Neuronal stem cell (in vitro differentiated cells): ENCODE data around the gene CUX1.

ENCODE experiments used
- DNase-seq: peaks from one replicate; pipeline ENCODE4 v3.0.0-alpha.2; 2013; ENCODE audit warnings: low spot score
- H2AFZ ChIP-seq: one replicate; pipeline ENCODE4 v1.6.1; 2013; ENCODE audit warnings: mild to moderate bottlenecking, low read length, inconsistent platforms
- H2AK5ac ChIP-seq: 2 replicates; pipeline ENCODE4 v1.6.1; 2013; ENCODE audit warnings: low read depth, mild to moderate bottlenecking, inconsistent platforms, low read length, moderate library complexity, mixed read lengths
- H2BK120ac ChIP-seq: 2 replicates; pipeline ENCODE4 v1.6.1; 2013; ENCODE audit warnings: low read depth, mild to moderate bottlenecking, inconsistent platforms, low read length, moderate library complexity, mixed read lengths
- H2BK12ac ChIP-seq: one replicate; pipeline ENCODE4 v1.6.1; 2013; ENCODE audit warnings: low read length, inconsistent platforms
- H2BK15ac ChIP-seq: 2 replicates; pipeline ENCODE4 v1.6.1; 2013; ENCODE audit warnings: mild to moderate bottlenecking, low read length, inconsistent platforms, mixed read lengths
- H2BK5ac ChIP-seq: one replicate; pipeline ENCODE4 v1.6.1; 2013; ENCODE audit warnings: inconsistent platforms, mild to moderate bottlenecking, low read length, moderate library complexity
- H3K14ac ChIP-seq: one replicate; pipeline ENCODE4 v1.6.1; 2013; ENCODE audit warnings: low read length, inconsistent platforms
- H3K18ac ChIP-seq: 2 replicates; pipeline ENCODE4 v1.6.1; 2013; ENCODE audit warnings: low read length, inconsistent platforms
- H3K23ac ChIP-seq: 2 replicates; pipeline ENCODE4 v1.6.1; 2013; ENCODE audit warnings: low read depth, mild to moderate bottlenecking, mixed read lengths, low read length, inconsistent platforms; ENCODE audit not compliant: poor library complexity
- H3K27ac ChIP-seq: replicated peaks from 3 replicates; pipeline ENCODE4 v1.5.1; 2013; ENCODE audit warnings: low read length, inconsistent platforms
- H3K27me3 ChIP-seq, 3 experiments: 2 replicates each; pipeline ENCODE4 v1.6.1; 2013; ENCODE audit warnings: low read length in 3 of 3, mild to moderate bottlenecking in 2 of 3, inconsistent platforms in 1 of 3, low read depth in 1 of 3, mixed read lengths in 1 of 3, moderate library complexity in 1 of 3; ENCODE audit not compliant: control insufficient read depth in 3 of 3, insufficient read depth in 3 of 3
- H3K36me3 ChIP-seq, 2 donors: replicated peaks in 1 of 2; 2 replicates each; pipeline ENCODE4 v1.6.1; 2013; ENCODE audit warnings: low read length in 2 of 2; ENCODE audit not compliant: control insufficient read depth in 2 of 2, insufficient read depth in 2 of 2
- H3K4ac ChIP-seq: 2 replicates; pipeline ENCODE4 v1.6.1; 2013; ENCODE audit warnings: inconsistent platforms, mild to moderate bottlenecking, low read length, moderate library complexity
- H3K4me1 ChIP-seq, 2 donors: 1 replicate in 1 of 2; 2 replicates in 1 of 2; pipeline ENCODE4 v1.6.1; 2013; ENCODE audit warnings: low read length in 2 of 2, low read depth in 1 of 2; ENCODE audit not compliant: control insufficient read depth in 2 of 2, insufficient read depth in 1 of 2
- H3K4me2 ChIP-seq: one replicate; pipeline ENCODE4 v1.6.1; 2013; ENCODE audit warnings: mild to moderate bottlenecking, low read length, inconsistent platforms; ENCODE audit not compliant: insufficient read depth, poor library complexity, severe bottlenecking
- H3K4me3 ChIP-seq, 2 donors: 2 replicates each; pipeline ENCODE4 v1.5.1; 2013; ENCODE audit warnings: low read length in 2 of 2, mild to moderate bottlenecking in 2 of 2, inconsistent platforms in 1 of 2, moderate library complexity in 1 of 2
- H3K79me1 ChIP-seq: one replicate; pipeline ENCODE4 v1.6.1; 2013; ENCODE audit warnings: low read depth, mild to moderate bottlenecking, inconsistent platforms, low read length, moderate library complexity
- H3K9ac ChIP-seq: one replicate; pipeline ENCODE4 v1.6.1; 2013; ENCODE audit warnings: mild to moderate bottlenecking, low read depth, low read length, inconsistent platforms; ENCODE audit not compliant: poor library complexity
- H3K9me3 ChIP-seq, 2 donors: replicated peaks in 1 of 2; 2 replicates each; pipeline versions ENCODE3 to v1.6.1; 2013; ENCODE audit warnings: low read length in 2 of 2, mild to moderate bottlenecking in 2 of 2, inconsistent platforms in 1 of 2, low read depth in 1 of 2, mixed read lengths in 1 of 2, moderate library complexity in 1 of 2; ENCODE audit not compliant: control insufficient read depth in 2 of 2, insufficient read depth in 1 of 2
- H4K8ac ChIP-seq: one replicate; pipeline ENCODE4 v1.6.1; 2013; ENCODE audit warnings: low read depth, mild to moderate bottlenecking, inconsistent platforms, low read length, moderate library complexity
- H4K91ac ChIP-seq: one replicate; pipeline ENCODE4 v1.6.1; 2013; ENCODE audit warnings: low read length, low read depth, mild to moderate bottlenecking, inconsistent platforms; ENCODE audit not compliant: poor library complexity
- WGBS, 2 donors: extraction: QIAGEN DNeasy Blood & Tissue Kit; methylation state at CpG; one replicate each; pipeline ENCODE4 v1.1.7; 2013; ENCODE audit warnings: missing lambda C conversion rate in 2 of 2, mixed read lengths in 1 of 2; ENCODE audit not compliant: insufficient read length in 2 of 2, insufficient replicate concordance in 1 of 2; ENCODE audit errors: extremely low coverage in 2 of 2; 5-methylcytosine and 5-hydroxymethylcytosine counted together

Gene CUX1

GRCh38 chr7:102096706-102097427 lies 279.4 kb downstream of the CUX1 start:
- Histone ChIP-seq H2BK120ac (no peak overlapping the region), H3K27ac (no peak overlapping the region), H3K27me3 (no peaks in the 10 kb centered on the region), H3K4ac (no peak overlapping the region), H3K9ac (no peak overlapping the region), H3K9me3 (no peaks in the 10 kb centered on the region), H2BK12ac (no peak overlapping the region), H2AFZ (no peak overlapping the region), H3K4me2 (no peak overlapping the region), H3K14ac (no peak overlapping the region), H2BK5ac (no peak overlapping the region), H2BK15ac (no peak overlapping the region), H3K79me1 (no peaks in the 10 kb centered on the region), H3K4me3 (no peak overlapping the region), H3K23ac (no peak overlapping the region), H4K8ac (no peak overlapping the region), H3K4me1 (peaks cover 13 to 28% of the 10 kb centered on the region in 2 donors), H4K91ac (no peak overlapping the region), H2AK5ac (no peak overlapping the region), H3K18ac (no peak overlapping the region), H3K36me3 (peaks cover 4 to 27% of the 10 kb centered on the region in 2 donors)
- no peak for DNase-seq
- WGBS, 2 donors = no CpG with 5 or more reads among the region's 19 CpGs

- Histone ChIP-seq H2BK5ac (no peak overlapping the region), H3K4me2 (peak overlapping the region; percentile 23), H2AK5ac (no peak overlapping the region), H3K27me3 (no peaks in the 10 kb centered on the region), H4K91ac (no peak overlapping the region), H2BK120ac (no peak overlapping the region), H2BK15ac (no peak overlapping the region), H3K36me3 (peaks cover 4 to 29% of the 10 kb centered on the region in 2 donors), H3K23ac (no peak overlapping the region), H3K18ac (no peak overlapping the region), H2AFZ (no peak overlapping the region), H3K4me3 (no peak overlapping the region), H3K27ac (peak overlapping the region; percentile 88), H3K79me1 (no peaks in the 10 kb centered on the region), H2BK12ac (no peak overlapping the region), H3K4ac (no peak overlapping the region), H3K4me1 (peaks cover 13 to 25% of the 10 kb centered on the region in 2 donors), H3K9ac (no peak overlapping the region), H3K14ac (no peak overlapping the region), H3K9me3 (no peaks in the 10 kb centered on the region), H4K8ac (no peak overlapping the region)
- no CpG with 5 or more reads among the region's 13 CpGs for WGBS, 2 donors
- DNase-seq = peak; percentile 86
Observed at GRCh38 chr7:102097601-102098161, 280.3 kb downstream of the CUX1 start.

- no CpG with 5 or more reads among the region's 6 CpGs for WGBS, 2 donors
- Histone ChIP-seq H3K4me3 (peak overlapping the region in 1 of 2 donors; percentile 32), H3K4ac (no peak overlapping the region), H3K4me1 (peaks cover 13 to 24% of the 10 kb centered on the region in 2 donors), H2BK15ac (no peak overlapping the region), H3K9me3 (no peaks in the 10 kb centered on the region), H2BK120ac (no peak overlapping the region), H2BK5ac (no peak overlapping the region), H2BK12ac (no peak overlapping the region), H3K27ac (no peak overlapping the region), H3K9ac (no peak overlapping the region), H2AK5ac (no peak overlapping the region), H3K27me3 (no peaks in the 10 kb centered on the region), H3K14ac (no peak overlapping the region), H3K79me1 (no peaks in the 10 kb centered on the region), H3K36me3 (peaks cover 4 to 32% of the 10 kb centered on the region in 2 donors), H2AFZ (no peak overlapping the region), H3K4me2 (no peak overlapping the region), H3K23ac (no peak overlapping the region), H4K8ac (no peak overlapping the region), H4K91ac (no peak overlapping the region), H3K18ac (peak overlapping the region; percentile 2)
- no peak for DNase-seq
Observed at GRCh38 chr7:102098986-102099385, 281.6 kb downstream of the CUX1 start.

GRCh38 chr7:102099474-102099873 lies 282.0 kb downstream of the CUX1 start:
- Histone ChIP-seq H4K8ac (no peak overlapping the region), H3K23ac (no peak overlapping the region), H3K27ac (no peak overlapping the region), H3K36me3 (peaks cover 5 to 36% of the 10 kb centered on the region in 2 donors), H3K14ac (no peak overlapping the region), H2BK15ac (no peak overlapping the region), H3K27me3 (no peaks in the 10 kb centered on the region), H3K4me1 (peaks cover 13 to 24% of the 10 kb centered on the region in 2 donors), H3K9me3 (no peaks in the 10 kb centered on the region), H3K79me1 (no peaks in the 10 kb centered on the region), H2BK12ac (no peak overlapping the region), H4K91ac (no peak overlapping the region), H2BK120ac (no peak overlapping the region), H3K9ac (no peak overlapping the region), H3K4ac (no peak overlapping the region), H3K4me3 (no peak overlapping the region), H2AK5ac (no peak overlapping the region), H2AFZ (no peak overlapping the region), H3K18ac (no peak overlapping the region), H2BK5ac (no peak overlapping the region), H3K4me2 (no peak overlapping the region)
- WGBS, 2 donors = no CpG with 5 or more reads among the region's 3 CpGs
- no peak for DNase-seq
